H7 (cell line): Measurements from ENCODE around the gene SRGAP2C. TPM values are rescaled to one million over a fixed set of nuclear protein-coding genes. Genes with fewer than 3 reads are reported as not detected.
"Not testable (repeated sequence)": the region's sequence is repeated elsewhere in the genome, so short reads cannot be mapped to it uniquely, and the experiment has no call there.

Experiments
- DNase-seq: peaks from one replicate; pipeline ENCODE4 v3.0.0; 2012
- H3K27me3 ChIP-seq: 2 replicates; pipeline ENCODE4 v1.6.0; 2011; ENCODE audit warnings: mild to moderate bottlenecking, low read length; ENCODE audit not compliant: control insufficient read depth, insufficient read depth
- H3K36me3 ChIP-seq: replicated peaks from 2 replicates; pipeline ENCODE4 v1.5.1; 2011; ENCODE audit warnings: low read length; ENCODE audit not compliant: control insufficient read depth, insufficient read depth
- H3K4me3 ChIP-seq: 2 replicates; pipeline ENCODE4 v1.5.1; 2011; ENCODE audit warnings: low read depth, mild to moderate bottlenecking, control low read depth, low read length, moderate library complexity; ENCODE audit not compliant: insufficient read depth
- total RNA-seq: library from RNA; depleted of rRNA; stranded (reverse); fragments of >200 nt; shearing (Covaris generic); gene quantifications from 2 replicates; pipeline ENCODE4 v1.2.3, GENCODE V29; 2014

SRGAP2C gene
- total RNA-seq, 1 experiment from 2014 or later, result 36.7 TPM

DNA sequence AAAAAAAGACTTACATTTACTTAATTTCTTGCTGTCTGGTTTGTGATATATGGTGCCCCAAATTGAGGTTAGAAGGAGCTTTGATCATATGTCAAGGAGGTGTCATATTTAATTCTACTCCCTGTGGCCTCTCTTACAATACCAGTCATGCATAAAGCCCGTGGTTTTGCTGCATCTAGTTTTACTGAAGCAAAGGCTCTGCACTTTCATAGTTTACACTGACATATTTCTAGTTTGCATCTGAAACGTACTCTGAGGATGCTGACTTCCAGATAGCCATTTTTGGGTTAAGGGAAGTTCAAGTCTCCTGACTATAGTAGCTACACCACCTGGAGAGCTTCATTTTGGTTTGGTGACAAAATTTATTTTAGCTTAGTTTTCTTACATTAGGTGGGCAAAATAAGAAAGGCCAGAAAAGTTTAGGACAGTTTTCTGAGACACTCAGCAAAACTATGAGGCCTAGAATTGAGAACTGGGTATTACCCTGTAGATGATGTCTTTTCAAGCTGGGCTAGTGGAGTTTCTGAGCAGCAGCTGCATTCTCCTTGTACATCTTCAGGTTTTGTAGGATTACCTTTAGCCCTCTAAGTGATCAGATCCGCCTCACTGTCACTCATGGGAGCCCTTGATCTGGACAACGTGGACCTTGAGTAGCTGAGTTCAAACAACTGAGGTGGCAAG is 47.8 kb downstream of the SRGAP2C start:
- not testable (repeated sequence) for DNase-seq, H3K36me3 ChIP-seq, H3K27me3 ChIP-seq, H3K4me3 ChIP-seq

DNA sequence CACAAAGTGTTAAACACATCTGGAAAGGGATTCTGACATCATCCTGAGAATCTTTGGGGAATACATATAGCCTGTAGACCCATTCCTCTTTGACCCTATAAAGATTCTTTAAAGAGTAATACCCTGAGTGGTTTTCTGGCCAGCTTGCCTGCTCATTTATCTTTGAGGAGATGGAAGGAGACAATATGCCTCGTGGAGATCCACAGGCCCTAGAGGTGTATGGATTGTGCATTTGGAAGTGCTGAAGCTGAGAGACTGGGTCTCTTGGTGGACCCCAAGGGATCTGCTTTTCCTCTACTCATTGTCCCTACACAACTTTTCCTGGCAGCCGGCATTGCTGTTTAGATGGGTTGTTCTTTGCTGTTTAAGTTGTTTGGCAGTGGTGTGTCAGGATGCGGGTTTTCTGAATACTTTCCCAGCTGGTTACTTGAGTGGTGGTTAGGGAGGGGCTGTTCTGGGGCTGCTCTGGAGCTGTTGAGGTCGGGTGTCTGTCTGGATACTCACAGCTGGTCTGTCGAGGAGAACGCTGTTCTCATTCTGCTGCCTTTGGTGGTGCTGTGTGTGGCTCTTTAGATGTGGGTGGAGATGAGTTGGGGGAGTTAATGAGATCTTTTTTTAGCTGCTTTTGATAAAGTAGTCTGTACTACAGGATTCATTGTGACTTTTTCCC is 49.5 kb downstream of the SRGAP2C start:
- not testable (repeated sequence) for H3K4me3 ChIP-seq, DNase-seq, H3K36me3 ChIP-seq, H3K27me3 ChIP-seq

DNA sequence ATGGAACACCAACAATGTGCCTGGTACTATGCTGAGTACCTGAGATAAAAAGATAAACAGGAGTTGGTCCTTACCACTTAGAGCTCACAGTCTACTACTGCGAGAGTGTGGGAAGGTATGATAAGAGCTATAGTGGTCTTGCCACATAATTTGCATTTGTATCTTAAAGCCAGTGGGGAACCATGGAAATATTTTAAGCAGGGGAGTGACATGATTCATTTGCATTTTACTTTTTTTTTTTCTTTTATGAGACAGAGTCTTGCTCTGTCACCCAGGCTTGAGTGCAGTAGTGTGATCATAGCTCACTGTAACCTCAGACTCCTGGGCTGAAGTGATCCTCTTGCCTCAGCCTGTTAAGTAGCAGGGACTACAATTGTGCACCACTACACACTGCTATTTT is 53.6 kb downstream of the SRGAP2C start:
- H3K36me3 ChIP-seq, DNase-seq, H3K4me3 ChIP-seq, H3K27me3 ChIP-seq: not testable (repeated sequence)

DNA sequence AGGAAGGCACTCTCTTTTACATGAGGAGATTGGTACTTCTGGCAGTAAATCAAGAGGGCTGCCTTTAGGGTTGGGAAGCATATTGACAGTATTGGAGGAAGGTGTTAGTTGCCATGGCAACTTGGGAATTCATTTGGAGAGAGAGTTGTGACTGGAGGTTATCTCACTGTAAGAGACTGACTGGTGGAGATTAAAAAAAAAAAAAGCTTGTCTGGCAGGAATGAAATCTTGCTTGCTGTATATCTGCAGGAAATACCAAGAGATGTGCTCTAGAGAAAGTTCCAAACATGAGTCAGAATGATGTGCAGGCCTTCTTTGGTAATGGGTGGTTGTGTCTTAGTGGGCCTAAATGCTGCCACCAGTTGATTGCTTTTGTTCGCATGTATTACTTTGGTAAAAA is 59.1 kb downstream of the SRGAP2C start:
- not testable (repeated sequence) for DNase-seq, H3K4me3 ChIP-seq, H3K36me3 ChIP-seq, H3K27me3 ChIP-seq

DNA sequence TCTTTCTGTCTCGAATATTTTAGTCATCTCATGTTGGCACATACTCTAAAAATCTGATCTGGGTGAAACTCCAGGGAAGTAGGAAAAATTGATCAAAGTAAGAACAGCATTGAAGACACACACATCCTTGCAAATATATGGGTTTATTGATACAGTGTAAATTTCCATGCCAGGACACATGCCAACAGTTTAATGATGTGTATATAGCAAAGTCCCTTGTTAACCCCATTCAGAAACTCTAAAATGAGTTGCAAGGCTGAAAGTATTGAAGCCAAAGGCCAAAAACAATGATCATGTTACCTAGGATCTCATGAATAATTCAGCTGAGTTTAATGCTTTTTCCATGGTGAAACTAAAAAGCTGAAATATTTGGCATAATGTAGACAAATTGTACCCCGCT is 61.6 kb downstream of the SRGAP2C start:
- H3K36me3 ChIP-seq, H3K4me3 ChIP-seq, H3K27me3 ChIP-seq, DNase-seq: not testable (repeated sequence)

DNA sequence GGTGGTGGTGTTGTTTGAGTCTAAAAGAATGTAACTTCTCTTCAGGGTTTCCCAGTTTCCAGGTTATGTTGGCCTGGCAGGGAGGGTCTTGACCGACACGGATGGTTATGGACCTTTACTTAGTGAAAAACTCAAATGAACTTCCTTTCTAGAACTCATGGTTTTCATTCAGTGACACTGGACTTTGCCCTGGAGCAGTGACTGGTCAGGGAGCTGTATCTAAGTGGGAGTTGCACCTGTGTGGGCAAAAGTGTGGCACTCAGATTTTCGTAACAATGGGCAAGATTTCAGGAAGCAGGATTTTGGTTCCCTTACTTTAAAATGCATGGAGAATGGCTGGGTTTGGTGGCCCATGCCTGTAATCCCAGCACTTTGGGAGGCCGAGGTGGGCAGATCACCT is 67.9 kb downstream of the SRGAP2C start:
- H3K36me3 ChIP-seq, H3K27me3 ChIP-seq, DNase-seq, H3K4me3 ChIP-seq: not testable (repeated sequence)

DNA sequence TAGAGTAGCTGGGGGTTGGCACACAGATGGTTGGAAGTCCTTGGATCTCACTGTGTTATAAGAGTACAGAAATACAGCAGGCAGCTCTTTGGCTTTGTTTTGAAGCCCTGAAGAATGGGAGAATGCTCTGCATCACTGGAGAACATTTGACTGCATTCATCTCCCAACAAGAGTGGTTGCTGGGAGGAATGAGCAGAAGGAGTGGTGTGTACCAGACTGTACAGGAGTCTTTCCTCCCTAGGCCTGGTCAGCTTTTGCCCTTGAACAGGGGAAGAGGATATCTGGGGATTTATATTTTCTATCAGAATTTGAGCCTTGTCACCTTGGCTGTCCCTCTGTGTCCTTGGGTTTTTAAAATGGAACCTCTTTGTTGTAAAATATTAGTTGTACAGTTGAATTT is 69.8 kb downstream of the SRGAP2C start:
- not testable (repeated sequence) for H3K4me3 ChIP-seq, H3K27me3 ChIP-seq, DNase-seq, H3K36me3 ChIP-seq

DNA sequence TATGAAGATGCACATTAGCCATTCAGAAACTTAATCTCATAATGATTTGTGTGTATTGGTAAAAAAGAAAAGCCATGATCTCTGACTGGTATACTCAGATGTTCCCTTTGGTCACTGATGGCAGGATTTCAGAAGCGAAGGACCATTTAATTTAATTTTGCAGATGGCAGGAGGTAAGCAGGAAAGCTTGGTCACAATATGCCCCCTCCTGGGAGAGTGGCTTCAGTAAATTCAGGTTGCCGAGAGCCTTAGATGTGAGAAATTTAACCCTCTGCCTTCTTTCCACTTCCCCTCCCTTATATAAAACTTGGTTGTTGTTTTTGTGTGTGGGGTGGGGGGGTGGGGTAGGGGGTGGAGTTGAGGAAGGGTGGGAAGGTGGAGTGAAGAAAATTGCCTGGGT is 72.9 kb downstream of the SRGAP2C start:
- not testable (repeated sequence) for DNase-seq, H3K4me3 ChIP-seq, H3K36me3 ChIP-seq, H3K27me3 ChIP-seq

DNA sequence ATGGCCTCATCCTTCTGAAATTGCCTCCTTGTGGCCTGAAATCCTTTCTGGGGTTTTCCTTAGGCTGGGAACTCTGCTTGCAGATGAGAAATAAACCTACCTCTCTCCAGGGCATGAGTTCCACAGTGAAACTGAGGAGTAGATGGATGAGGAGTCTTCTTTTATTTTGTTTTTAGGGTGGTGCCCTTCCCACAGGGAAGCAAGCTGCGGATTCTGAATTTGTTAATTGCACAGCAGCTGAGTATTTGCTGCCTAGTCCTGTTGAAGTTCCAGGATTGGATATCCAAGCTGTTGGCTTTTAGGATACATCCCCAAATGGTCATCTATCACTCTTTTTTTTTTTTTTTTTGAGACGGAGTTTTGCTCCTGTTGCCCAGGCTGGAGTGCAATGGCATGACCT is 73.4 kb downstream of the SRGAP2C start:
- H3K36me3 ChIP-seq, H3K27me3 ChIP-seq, DNase-seq, H3K4me3 ChIP-seq: not testable (repeated sequence)

DNA sequence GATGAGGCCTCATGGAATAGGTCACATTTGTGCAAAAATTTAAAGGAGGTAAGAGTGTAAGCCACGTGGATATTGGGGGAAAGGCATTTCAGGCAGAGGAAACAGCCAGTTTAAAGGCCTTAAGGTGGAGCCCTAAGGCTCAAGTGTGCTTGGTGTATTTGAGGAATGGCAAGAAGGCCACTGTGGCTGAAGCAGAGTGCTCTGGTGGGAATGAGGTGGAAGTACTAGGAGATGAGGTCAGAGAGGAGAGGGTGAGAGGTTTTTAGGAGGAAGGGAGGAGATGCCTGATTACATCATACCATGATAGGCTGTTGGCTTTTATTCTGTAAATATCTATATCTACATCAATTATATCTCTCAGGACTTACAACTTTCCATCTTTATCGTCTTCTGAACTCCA is 75.4 kb downstream of the SRGAP2C start:
- not testable (repeated sequence) for DNase-seq, H3K4me3 ChIP-seq, H3K27me3 ChIP-seq, H3K36me3 ChIP-seq

DNA sequence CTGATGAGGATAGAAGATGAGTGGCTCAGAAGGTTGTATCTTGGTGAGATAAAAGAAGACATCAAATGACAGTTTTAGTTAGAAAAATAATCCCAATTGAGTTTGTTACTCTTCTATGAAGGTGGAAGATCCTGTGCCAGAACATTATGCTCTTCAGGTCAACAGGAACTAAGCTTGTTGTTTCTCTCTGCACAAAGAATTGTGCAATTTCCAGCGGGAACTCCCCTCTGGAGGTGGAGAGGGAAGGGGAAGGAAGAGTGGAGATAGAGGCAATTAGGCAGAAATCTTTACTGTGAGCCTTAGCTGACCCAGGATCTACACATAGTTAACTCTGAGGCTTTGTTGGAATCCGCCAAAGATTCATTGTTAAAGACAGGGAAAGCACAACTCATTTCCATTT is 77.4 kb downstream of the SRGAP2C start:
- DNase-seq, H3K27me3 ChIP-seq, H3K36me3 ChIP-seq, H3K4me3 ChIP-seq: not testable (repeated sequence)

DNA sequence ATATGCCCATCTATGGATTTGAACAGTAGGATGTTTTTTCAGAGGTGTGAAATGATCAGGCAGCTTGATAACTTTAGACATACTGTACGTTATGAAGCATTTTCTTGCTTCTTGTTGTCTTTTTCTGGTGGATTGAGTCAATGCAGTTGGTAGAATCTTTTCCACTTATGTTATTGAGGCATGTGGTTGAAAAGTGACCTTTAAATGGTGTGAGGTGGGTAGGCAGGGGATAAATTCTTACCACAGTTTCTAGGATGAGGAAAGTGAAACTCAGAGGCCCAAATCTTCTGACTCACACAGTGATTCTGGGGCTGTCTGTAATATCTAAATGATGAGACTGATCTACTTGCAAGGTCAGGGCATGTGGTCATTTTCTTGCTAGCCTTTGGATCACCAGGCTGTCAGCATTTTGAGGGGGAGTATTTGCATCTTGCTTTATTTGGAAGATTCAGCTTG is 79.0 kb downstream of the SRGAP2C start:
- DNase-seq, H3K27me3 ChIP-seq: not testable (repeated sequence)

DNA sequence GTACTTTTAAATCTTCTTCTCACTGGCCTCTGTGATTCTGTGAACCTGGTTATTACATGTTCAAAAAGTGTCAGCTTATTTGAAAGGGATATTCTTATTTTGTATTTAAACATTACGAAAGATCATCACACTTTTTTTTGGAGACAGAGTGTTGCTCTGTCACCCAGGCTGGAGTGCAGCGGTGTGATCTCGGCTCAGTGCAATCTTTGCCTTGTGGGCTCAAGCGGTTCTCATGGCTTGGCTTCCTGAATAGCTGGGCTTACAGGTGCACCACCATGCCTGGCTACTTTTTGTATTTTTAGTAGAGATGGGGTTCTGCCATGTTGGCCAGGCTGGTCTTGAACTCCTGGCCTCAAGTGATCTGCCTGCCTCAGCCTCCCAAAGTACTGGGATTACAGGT is 82.3 kb downstream of the SRGAP2C start:
- H3K36me3 ChIP-seq, DNase-seq, H3K27me3 ChIP-seq, H3K4me3 ChIP-seq: not testable (repeated sequence)

More for the DNA sequence above, 79.0 kb downstream of the SRGAP2C start:
- H3K36me3 ChIP-seq, H3K4me3 ChIP-seq: not testable (repeated sequence)

DNA sequence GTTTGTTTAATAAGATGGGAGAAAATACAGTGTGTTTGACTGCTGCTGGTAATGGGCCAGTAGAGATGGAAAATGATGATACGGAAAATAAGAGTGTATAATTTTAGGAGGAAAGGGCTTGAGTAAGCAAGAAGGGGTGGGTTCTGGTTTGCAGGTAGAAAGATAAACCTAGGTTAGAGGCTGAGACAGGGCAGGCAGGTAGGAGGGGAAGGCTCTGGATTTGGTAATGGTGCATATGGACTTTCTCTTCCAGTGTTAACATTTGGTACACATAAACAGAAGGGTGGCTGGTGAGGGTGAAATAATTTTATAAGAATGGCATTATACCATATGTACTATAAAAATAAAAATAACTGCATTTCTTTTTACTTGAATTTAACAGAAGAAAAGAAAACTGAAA is 84.5 kb downstream of the SRGAP2C start:
- not testable (repeated sequence) for H3K4me3 ChIP-seq, DNase-seq, H3K27me3 ChIP-seq, H3K36me3 ChIP-seq

DNA sequence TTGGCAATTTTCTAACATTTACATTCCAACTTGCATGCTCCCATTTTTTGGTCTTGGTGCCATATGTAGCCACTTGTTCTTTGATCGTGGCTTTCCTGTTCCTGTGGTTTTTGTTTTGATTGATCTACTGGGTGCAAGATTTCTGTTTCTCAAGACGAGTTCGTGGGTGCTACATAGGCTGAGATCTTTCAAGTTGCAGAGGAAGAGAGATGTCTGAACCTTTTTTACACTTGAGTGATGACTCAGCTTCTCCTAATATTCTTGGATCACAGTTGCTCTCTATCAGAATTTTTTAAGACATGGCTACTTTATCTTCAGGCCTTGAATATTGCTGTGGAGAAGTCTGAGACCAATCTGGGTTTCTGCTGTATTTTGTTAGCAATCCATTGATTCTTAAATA is 85.2 kb downstream of the SRGAP2C start:
- not testable (repeated sequence) for H3K27me3 ChIP-seq, H3K4me3 ChIP-seq, DNase-seq, H3K36me3 ChIP-seq
